Islet of Langerhans (tissue), 1 donor: ENCODE measurements around the gene CEP83.
"Not testable (repeated sequence)": the region's sequence is repeated elsewhere in the genome, so short reads cannot be mapped to it uniquely, and the experiment has no call there.

Source experiments
- FAIRE-seq: peaks from one replicate; lab custom pipeline; 2011; peaks lifted over from hg19 to GRCh38; lab: Jason Lieb, UNC

CEP83 gene

DNA sequence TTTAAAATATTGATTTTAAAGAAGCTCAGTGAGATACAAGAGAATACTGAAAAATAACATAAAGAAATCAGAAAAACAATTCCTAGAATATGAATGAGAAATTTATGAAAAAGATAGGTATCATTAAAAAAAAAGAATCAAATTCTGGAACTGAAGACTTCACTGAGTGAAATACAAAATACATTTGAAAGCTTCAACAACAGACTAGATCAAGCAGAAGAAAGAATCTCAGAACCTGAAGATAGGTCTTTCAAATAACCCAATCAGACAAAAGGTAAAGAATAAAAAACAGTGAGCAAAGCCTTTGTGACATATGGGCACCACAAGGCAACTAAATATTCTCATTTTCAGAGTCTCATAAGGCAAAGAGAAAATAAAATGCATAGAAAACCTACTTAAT lies 29.4 kb downstream of the CEP83 start:
- FAIRE-seq: peak; percentile 41

DNA sequence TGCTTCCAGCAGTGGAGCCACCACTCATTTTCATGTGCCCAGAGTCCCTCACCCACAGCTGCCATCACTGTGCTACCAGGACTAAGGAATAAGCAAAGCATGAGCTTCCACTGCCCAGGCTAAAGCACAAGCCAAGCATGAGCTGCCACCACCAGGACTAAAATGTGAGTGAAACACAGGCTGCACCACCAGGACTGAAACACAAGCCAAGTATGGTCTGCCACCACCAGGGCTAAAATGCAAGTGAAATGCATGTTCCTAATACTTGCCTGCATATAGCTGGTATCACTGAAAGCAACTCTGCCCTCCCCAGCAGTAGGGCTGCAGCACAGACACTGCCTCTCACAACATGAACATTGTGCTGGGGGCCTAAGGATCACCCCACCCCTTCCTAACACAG lies 30.0 kb downstream of the CEP83 start:
- FAIRE-seq: no peak

GRCh38 chr12:94429191-94429590 lies 30.5 kb downstream of the CEP83 start:
- FAIRE-seq: no peak

DNA sequence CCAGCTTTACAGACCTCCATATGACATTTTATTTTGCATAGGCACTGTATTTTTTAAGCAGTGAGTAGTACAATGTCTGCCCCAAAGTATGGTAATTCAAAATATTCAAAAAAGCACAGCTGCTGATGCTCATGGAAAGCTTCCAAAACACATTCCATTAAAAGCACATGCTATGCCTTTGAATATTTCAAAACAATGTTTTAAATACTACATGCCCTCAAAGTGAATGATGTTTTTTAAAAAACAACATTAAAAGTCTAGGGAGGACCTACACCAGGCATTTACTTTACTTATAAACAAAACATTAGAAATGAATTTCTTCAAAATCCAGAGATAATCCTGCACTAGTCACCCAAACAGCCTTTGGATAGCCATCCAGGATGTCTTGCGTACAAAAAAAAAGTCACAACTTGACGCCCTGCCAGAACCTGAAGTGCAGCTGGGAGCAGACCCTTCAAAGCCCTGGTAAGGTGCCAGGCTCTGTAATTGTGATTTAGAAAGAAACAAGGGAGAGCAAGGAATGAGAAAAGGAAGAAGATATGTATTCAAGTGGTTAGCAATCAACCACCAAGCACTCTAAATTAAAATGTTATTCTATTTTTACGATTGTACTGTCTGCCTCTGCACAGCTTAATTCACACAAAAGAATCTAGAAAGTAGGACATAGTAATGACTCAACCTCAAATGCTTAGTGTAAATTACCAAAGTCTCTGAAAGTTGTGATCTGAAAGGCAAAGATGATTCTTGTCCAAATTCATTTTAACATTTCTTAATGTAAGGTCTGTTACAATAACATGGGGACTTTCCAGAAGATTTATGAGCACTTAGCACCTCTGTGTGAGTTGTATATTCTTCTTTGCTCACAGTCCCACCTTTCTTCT lies 31.9 kb downstream of the CEP83 start:
- no peak for FAIRE-seq

DNA sequence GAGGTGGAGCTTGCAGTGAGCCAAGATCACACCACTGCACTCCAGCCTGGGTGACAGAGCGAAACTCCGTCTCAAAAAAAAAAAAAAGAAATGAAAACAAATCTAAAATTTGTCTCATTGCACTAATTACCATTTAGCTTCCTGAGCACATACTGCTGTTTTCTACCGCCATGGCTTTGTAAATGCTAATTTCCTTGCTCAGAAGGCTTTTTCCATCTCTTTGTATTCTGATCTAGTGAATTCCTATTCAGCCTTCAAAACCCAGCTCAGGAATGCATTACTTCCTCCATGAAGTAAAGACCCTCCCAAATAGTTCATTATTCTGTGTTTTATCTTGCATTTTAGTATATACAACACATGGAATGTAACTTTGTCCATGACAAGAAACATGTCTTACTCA lies 33.6 kb downstream of the CEP83 start:
- no peak for FAIRE-seq

- not testable (repeated sequence) for FAIRE-seq
Measured at GRCh38 chr12:94424830-94425229, 34.8 kb downstream of the CEP83 start.

- no peak for FAIRE-seq
Measured at GRCh38 chr12:94421868-94422740, 37.6 kb downstream of the CEP83 start.

DNA sequence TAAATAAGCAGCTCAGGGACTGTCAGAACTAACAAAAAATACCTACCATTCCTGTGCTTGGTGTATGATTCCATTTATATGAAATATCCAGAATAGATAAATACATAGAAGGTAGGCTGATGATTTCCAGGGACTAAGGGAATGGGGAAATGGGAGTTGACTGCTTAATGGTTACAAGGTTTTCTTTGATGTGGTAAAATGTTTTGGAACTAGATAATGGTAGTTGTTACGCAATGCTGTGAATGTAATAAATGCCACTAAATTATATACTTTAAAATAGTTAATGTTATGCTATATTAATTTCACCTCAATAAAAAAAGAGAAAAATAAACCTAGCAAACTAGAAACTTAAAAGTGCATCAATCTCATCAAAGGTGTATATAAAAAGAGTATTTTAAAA lies 41.1 kb downstream of the CEP83 start:
- no peak for FAIRE-seq

GRCh38 chr12:94416613-94417012 lies 43.1 kb downstream of the CEP83 start:
- FAIRE-seq: no peak

DNA sequence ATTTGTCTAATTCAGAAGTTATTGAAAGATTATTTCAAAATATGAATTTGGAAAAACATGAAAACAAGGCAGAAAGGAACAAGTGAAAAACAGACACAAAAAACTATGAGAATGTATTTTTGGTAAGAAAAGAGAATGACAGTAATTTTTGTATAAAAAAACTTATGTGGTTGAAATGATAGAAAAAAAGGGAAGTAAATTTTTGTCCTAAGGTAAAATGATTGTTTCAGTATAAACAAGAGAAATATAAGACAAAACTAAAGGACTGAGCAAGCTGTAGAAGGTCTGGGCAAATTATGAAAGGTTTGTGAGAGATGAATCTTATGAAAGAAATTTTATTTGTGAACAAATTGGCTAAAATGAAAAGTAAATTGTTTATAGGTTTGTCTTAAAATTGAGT lies 44.6 kb downstream of the CEP83 start:
- FAIRE-seq: no peak

GRCh38 chr12:94405413-94406116 lies 54.1 kb downstream of the CEP83 start:
- FAIRE-seq: no peak

DNA sequence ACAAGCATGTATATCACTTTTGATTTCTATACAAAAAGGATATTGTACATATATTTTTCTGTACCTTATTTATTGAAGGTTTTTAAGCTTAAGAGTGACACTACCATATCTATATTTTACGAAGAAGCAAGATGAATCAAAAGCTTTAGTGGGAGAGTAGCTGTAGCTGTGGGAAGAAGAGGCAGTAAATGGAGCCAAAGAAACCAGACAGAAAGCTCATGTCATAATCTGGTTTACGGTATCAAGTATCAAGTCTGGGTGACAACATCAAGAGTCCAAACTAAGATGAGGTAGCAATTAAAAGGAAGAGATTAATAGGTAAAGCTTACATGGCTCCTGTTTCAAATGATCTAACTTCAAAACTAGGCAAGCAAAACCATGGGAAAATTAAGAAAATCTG lies 54.8 kb downstream of the CEP83 start:
- no peak for FAIRE-seq

GRCh38 chr12:94401326-94401725 lies 58.3 kb downstream of the CEP83 start:
- no peak for FAIRE-seq

- FAIRE-seq: not testable (repeated sequence)
Measured at GRCh38 chr12:94398685-94399084, 61.0 kb downstream of the CEP83 start.

DNA sequence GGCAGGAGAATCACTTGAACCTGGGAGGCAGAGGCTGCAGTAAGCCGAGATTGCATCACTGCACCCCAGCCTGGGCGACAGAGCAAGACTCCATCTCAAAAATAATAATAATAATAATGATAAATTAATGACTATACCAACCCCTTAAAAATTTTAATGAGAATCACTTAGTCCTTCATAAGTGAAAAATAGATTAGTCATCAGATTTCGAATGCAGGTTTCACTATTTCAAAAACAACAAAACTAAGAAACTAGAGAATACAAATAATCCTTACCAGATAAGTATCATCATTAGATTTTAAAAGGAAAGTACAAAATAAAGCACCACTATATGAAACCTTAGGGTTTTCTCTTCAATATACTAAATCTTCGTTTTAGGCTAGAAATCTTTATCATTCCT lies 62.3 kb downstream of the CEP83 start:
- FAIRE-seq: no peak

DNA sequence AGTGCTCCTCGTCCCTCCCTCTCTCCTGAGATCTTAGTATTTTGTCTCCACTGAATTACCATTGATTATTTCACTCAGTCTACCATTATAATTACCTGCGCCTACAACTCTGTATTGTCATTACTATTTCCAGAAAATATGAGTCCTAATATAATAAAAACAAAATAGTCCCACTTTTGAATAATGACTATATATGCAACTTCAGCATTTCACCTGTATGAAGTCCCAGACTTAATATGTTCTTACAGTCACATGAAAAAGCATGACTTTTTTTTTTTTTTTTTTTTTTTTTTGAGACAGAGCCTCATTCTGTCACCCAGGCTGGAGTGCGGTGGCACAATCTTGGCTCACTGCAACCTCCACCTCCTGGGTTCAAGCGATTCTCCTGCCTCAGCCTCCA lies 63.7 kb downstream of the CEP83 start:
- not testable (repeated sequence) for FAIRE-seq

- FAIRE-seq: no peak
Measured at GRCh38 chr12:94390130-94390485, 69.6 kb downstream of the CEP83 start.

- not testable (repeated sequence) for FAIRE-seq
Measured at GRCh38 chr12:94389482-94390129, 70.1 kb downstream of the CEP83 start.

DNA sequence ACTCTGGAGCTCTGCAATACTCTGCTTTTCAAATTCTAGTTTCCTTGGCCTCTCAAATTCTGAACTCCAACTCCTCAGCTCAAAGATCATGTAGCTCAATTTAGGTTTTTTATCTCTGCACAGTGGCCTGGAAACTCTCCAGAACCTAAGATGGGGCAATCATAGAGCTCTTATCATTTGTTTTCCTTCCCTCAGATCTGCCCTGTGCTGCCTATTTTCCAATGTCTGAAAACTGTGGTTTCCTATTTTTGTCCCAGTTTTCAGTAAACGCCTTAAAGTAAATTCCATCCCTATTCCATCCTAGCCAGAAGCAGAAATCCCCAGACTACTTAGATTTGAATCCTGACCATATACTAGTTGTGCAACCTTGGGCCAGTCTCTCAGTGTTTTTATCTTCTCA lies 73.2 kb downstream of the CEP83 start:
- no peak for FAIRE-seq

GRCh38 chr12:94384030-94384429 lies 75.6 kb downstream of the CEP83 start:
- no peak for FAIRE-seq

- no peak for FAIRE-seq
Measured at GRCh38 chr12:94380507-94380906, 79.2 kb downstream of the CEP83 start.

- FAIRE-seq: no peak
Measured at GRCh38 chr12:94379479-94380113, 80.1 kb downstream of the CEP83 start.
